ENCODE measurements around the gene PRKACA. TPM values are rescaled to one million over a fixed set of nuclear protein-coding genes. Genes with fewer than 3 reads are reported as not detected.

Gene PRKACA
- total and polyA plus RNA-seq, 10 of the 15 experiments (the other 5 are each of a cell fraction or from before 2014, with no cell fraction given), result 0.53 to 68.5 (median 11.2) TPM

GRCh38 chr19:14073261-14073924 is 44.2 kb downstream of the PRKACA start:
- ChIA-PET POLR2A (interaction anchor here (0.5 to 1.1 kb wide), 6 partner anchors 9 to 126 kb away, joined by 3 to 6 read pairs (median 4); partner anchors contain the start of gene ASF1B), CTCF (interaction anchor here (0.6 to 6.7 kb wide), 16 partner anchors 9 to 476 kb away, joined by 3 to 152 read pairs (median 10); partner anchors contain the start of genes ASF1B, IL27RA, NANOS3 and RLN3), RAD21 (ENCODE audit: unreplicated experiment) (interaction anchor here (0.6 to 3.0 kb wide), 7 partner anchors 41 to 280 kb away, joined by 3 to 15 read pairs (median 4); partner anchors contain the start of genes ASF1B and IL27RA), SMC1A (ENCODE audit: uncharacterized antibody, unreplicated experiment) (interaction anchor here (1.9 to 5.4 kb wide), 3 partner anchors 14 to 193 kb away, joined by 6 to 47 read pairs (median 20); partner anchors contain the start of gene NANOS3)
- H3K4me1 ChIP-seq (ENCODE audit: control insufficient read depth, insufficient read depth, low read length), result peaks cover 19% of the 10 kb centered on the region
- WGBS (ENCODE audit: insufficient coverage, insufficient replicate concordance, low lambda C conversion rate, missing lambda C conversion rate), result under 1% methylated on average over 52 of the region's 106 CpGs
- peak; percentile 65 for ATAC-seq
- BruUV-seq (replicated peaks), result no TSS peak
- intact Hi-C loops (cut with micrococcal nuclease; ENCODE audit: unreplicated experiment), result loop anchor here (5.0 kb wide), 1 partner anchor 274 kb away; no protein-coding TSS in a partner anchor
- H2AFZ ChIP-seq (ENCODE audit: control insufficient read depth, low read depth, low read length), result peak overlapping the region; percentile 87
- no peaks in the 10 kb centered on the region for H3K27me3 ChIP-seq (replicated peaks in 1 of 2; ENCODE audit: control insufficient read depth in 2 of 2, insufficient read depth in 2 of 2, low read length in 1 of 2)
- no peak for DNase-seq (ENCODE audit: low read depth, low spot score)
- no peak overlapping the region for H3K27ac ChIP-seq (ENCODE audit: control insufficient read depth, insufficient read depth)
- in situ Hi-C loops (cut with MboI), result loop anchor here (5.0 to 25.0 kb wide), 3 partner anchors 191 to 786 kb away; no protein-coding TSS in a partner anchor
- H3K4me3 ChIP-seq, result peak overlapping the region; percentile 81
- H3K9ac ChIP-seq (ENCODE audit: control insufficient read depth, insufficient read depth, low read length), result peak overlapping the region; percentile 42; the same call in 1 of the 2 replicates
- H3K4me2 ChIP-seq (ENCODE audit: control insufficient read depth, insufficient read depth), result peak overlapping the region; percentile 100
- no peaks in the 10 kb centered on the region for H3K36me3 ChIP-seq (ENCODE audit: control insufficient read depth in 2 of 2, insufficient read depth in 2 of 2, low read length in 1 of 2)
- no peaks in the 10 kb centered on the region for H3K9me3 ChIP-seq (replicated peaks; ENCODE audit: control insufficient read depth, insufficient read depth, low read length)
- no peaks in the 10 kb centered on the region for H3K79me2 ChIP-seq (ENCODE audit: control insufficient read depth, insufficient read depth, low read length)
- FAIRE-seq, result peak; percentile 70
- no peaks in the 10 kb centered on the region for H4K20me1 ChIP-seq (ENCODE audit: control insufficient read depth, insufficient read depth)
- TF ChIP-seq KAT2A (conservative IDR thresholded peaks at IDR 0.05; ENCODE audit: control insufficient read depth, low read depth, low read length) (no peak), ZBTB33 (IDR thresholded peaks at IDR 0.05) (no peak), IKZF2 (IDR thresholded peaks at IDR 0.05) (no peak), HCFC1 (IDR thresholded peaks at IDR 0.05; ENCODE audit: low read length) (peak; percentile 20; the same call in 1 of the 2 replicates), SIN3A (IDR thresholded peaks at IDR 0.05; ENCODE audit: low read depth, low read length) (peak; percentile 12; the same call in 1 of the 2 replicates), CTCF (IDR thresholded peaks at IDR 0.05 in 2 of 3, conservative IDR thresholded peaks at IDR 0.05 in 1 of 3; ENCODE audit: control insufficient read depth in 2 of 3, extremely low read depth in 1 of 3, insufficient read depth in 1 of 3, low read depth in 3 of 3, low read length in 3 of 3) (peak; percentile 41 to 70 (median 44); a peak in 5 of 6 replicates), NFYB (IDR thresholded peaks at IDR 0.05; ENCODE audit: insufficient read depth, low read depth, low read length) (no peak), ATF7 (IDR thresholded peaks at IDR 0.05; ENCODE audit: low read depth) (no peak), MEF2B (IDR thresholded peaks at IDR 0.05; ENCODE audit: partially characterized antibody, poor library complexity, severe bottlenecking) (no peak), BHLHE40 (IDR thresholded peaks at IDR 0.05; ENCODE audit: borderline replicate concordance in 1 of 2, low read depth in 2 of 2, low read length in 1 of 2) (peak in 1 of 2 experiments; percentile 76; a peak in 2 of 4 replicates), BRCA1 (IDR thresholded peaks at IDR 0.05; ENCODE audit: low read depth, low read length) (no peak), BACH1 (IDR thresholded peaks at IDR 0.05; ENCODE audit: borderline replicate concordance) (peak; percentile 60; the same call in 1 of the 2 replicates), ETV6 (conservative IDR thresholded peaks at IDR 0.05 in 1 of 2, IDR thresholded peaks at IDR 0.05 in 1 of 2; ENCODE audit: borderline replicate concordance in 1 of 2, low read depth in 1 of 2) (no peak), ZSCAN29 (IDR thresholded peaks at IDR 0.05) (peak; percentile 65; the same call in 1 of the 2 replicates), NR2F1 (conservative IDR thresholded peaks at IDR 0.05) (peak; percentile 67; the same call in 1 of the 2 replicates), LARP7 (IDR thresholded peaks at IDR 0.05) (peak; percentile 86), RB1 (IDR thresholded peaks at IDR 0.05; ENCODE audit: borderline replicate concordance) (peak; percentile 90; the same call in 1 of the 2 replicates), YY1 (IDR thresholded peaks at IDR 0.05; ENCODE audit: low read depth, low read length) (peak; percentile 53; the same call in 1 of the 2 replicates), HDAC6 (IDR thresholded peaks at IDR 0.05; ENCODE audit: unreplicated experiment) (peak; percentile 99), STAT1 (conservative IDR thresholded peaks at IDR 0.05) (no peak)

Data from GM12878 (cell line).